CD14-positive monocyte (primary cell): Measurements from ENCODE around the gene AMZ1. TPM values are rescaled to one million over a fixed set of nuclear protein-coding genes. Genes with fewer than 3 reads are reported as not detected.
A peak's percentile ranks its signal among the peaks of the same experiment; 100 is the strongest.

Experiments used
- DNase-seq, 3 donors: peaks; one replicate each; pipeline ENCODE4 v3.0.0-alpha.2; 2011 to 2022
- H2AFZ ChIP-seq: 2 replicates; pipeline ENCODE4 v1.6.0; 2012; ENCODE audit warnings: mild to moderate bottlenecking, low read depth, low read length, inconsistent platforms; ENCODE audit not compliant: insufficient read depth, poor library complexity, severe bottlenecking
- H3K27ac ChIP-seq, 2 donors: 1 replicate in 1 of 2; 2 replicates in 1 of 2; pipeline ENCODE4 v1.5.1; 2012 to 2013; ENCODE audit warnings: low read length in 2 of 2, control low read depth in 1 of 2, inconsistent platforms in 1 of 2, low read depth in 1 of 2, mild to moderate bottlenecking in 1 of 2
- H3K27me3 ChIP-seq, 2 donors: one replicate each; pipeline versions ENCODE4 v1.6.0 to v1.6.1; 2011 to 2013; ENCODE audit warnings: low read length in 2 of 2; ENCODE audit not compliant: control insufficient read depth in 2 of 2, insufficient read depth in 2 of 2
- H3K36me3 ChIP-seq, 2 donors: replicated peaks in 1 of 2; 1 replicate in 1 of 2; 2 replicates in 1 of 2; pipeline versions ENCODE4 v1.5.1 to v1.6.1; 2012 to 2013; ENCODE audit warnings: low read length in 2 of 2, control low read depth in 1 of 2, inconsistent platforms in 1 of 2, mild to moderate bottlenecking in 1 of 2; ENCODE audit not compliant: insufficient read depth in 2 of 2, control insufficient read depth in 1 of 2
- H3K4me1 ChIP-seq, 2 donors: 1 replicate in 1 of 2; 2 replicates in 1 of 2; pipeline versions ENCODE4 v1.5.1 to v1.6.1; 2012 to 2013; ENCODE audit warnings: low read length in 2 of 2, control low read depth in 1 of 2, inconsistent platforms in 1 of 2, mild to moderate bottlenecking in 1 of 2, moderate library complexity in 1 of 2; ENCODE audit not compliant: insufficient read depth in 2 of 2, control insufficient read depth in 1 of 2
- H3K4me2 ChIP-seq: replicated peaks from 2 replicates; pipeline ENCODE3; 2012; ENCODE audit warnings: low read length, moderate library complexity, mild to moderate bottlenecking; ENCODE audit not compliant: poor library complexity, severe bottlenecking; ENCODE audit errors: extremely low read depth
- H3K4me3 ChIP-seq, 3 experiments: fragments of 200-600 bp in 1 of 3; sonication (generic) in 1 of 3; replicated peaks in 1 of 3; 1 replicate in 2 of 3; 2 replicates in 1 of 3; pipeline ENCODE4 v1.5.1; 2011 to 2013; ENCODE audit warnings: low read length in 3 of 3, mild to moderate bottlenecking in 3 of 3, control low read depth in 2 of 3, low read depth in 2 of 3, inconsistent platforms in 1 of 3, moderate library complexity in 1 of 3
- H3K79me2 ChIP-seq: 2 replicates; pipeline ENCODE4 v1.6.0; 2012; ENCODE audit warnings: mild to moderate bottlenecking, control low read depth, inconsistent platforms, low read length, moderate library complexity; ENCODE audit not compliant: insufficient read depth
- H3K9ac ChIP-seq: 2 replicates; pipeline ENCODE4 v1.6.0; 2017; ENCODE audit warnings: low read length, mild to moderate bottlenecking; ENCODE audit not compliant: insufficient read depth, poor library complexity, severe bottlenecking
- H3K9me3 ChIP-seq, 2 donors: replicated peaks in 1 of 2; 1 replicate in 1 of 2; 2 replicates in 1 of 2; pipeline versions ENCODE4 v1.5.1 to v1.6.1; 2012 to 2013; ENCODE audit warnings: low read length in 2 of 2, control low read depth in 1 of 2; ENCODE audit not compliant: control insufficient read depth in 1 of 2, insufficient read depth in 1 of 2
- H4K20me1 ChIP-seq: 2 replicates; pipeline ENCODE4 v1.6.0; 2012; ENCODE audit warnings: mild to moderate bottlenecking, low read length, control low read depth, moderate library complexity; ENCODE audit not compliant: insufficient read depth
- H3K27ac Mint-ChIP-seq, 7 donors: one replicate each; pipeline ENCODE4 v1.8.0; 2020; ENCODE audit warnings: mild to moderate bottlenecking in 7 of 7, mixed read lengths in 7 of 7, moderate library complexity in 6 of 7, inconsistent platforms in 2 of 7
- H3K27me3 Mint-ChIP-seq, 3 donors: one replicate each; pipeline ENCODE4 v1.8.0; 2021 to 2022; ENCODE audit warnings: low read depth in 3 of 3, mild to moderate bottlenecking in 3 of 3, mixed read lengths in 3 of 3, moderate library complexity in 3 of 3, inconsistent platforms in 1 of 3
- H3K36me3 Mint-ChIP-seq, 2 donors: one replicate each; pipeline ENCODE4 v1.8.0; 2020; ENCODE audit warnings: mixed read lengths in 2 of 2, inconsistent platforms in 1 of 2, mild to moderate bottlenecking in 1 of 2
- H3K4me1 Mint-ChIP-seq: one replicate; pipeline ENCODE4 v1.8.0; 2020; ENCODE audit warnings: mild to moderate bottlenecking, mixed read lengths
- H3K4me3 Mint-ChIP-seq, 2 donors: one replicate each; pipeline ENCODE4 v1.8.0; 2020; ENCODE audit warnings: mild to moderate bottlenecking in 2 of 2, mixed read lengths in 2 of 2, moderate library complexity in 1 of 2
- H3K9me3 Mint-ChIP-seq, 7 donors: one replicate each; pipeline ENCODE4 v1.8.0; 2020 to 2022; ENCODE audit warnings: mixed read lengths in 7 of 7, mild to moderate bottlenecking in 6 of 7, moderate library complexity in 6 of 7, inconsistent platforms in 2 of 7
- WGBS: methylation state at CpG from one replicate; pipeline ENCODE4 v1.1.5; 2013; ENCODE audit warnings: missing lambda C conversion rate; ENCODE audit not compliant: insufficient coverage; 5-methylcytosine and 5-hydroxymethylcytosine counted together
- intact Hi-C, 2 donors: fragments of 100-400 bp; cut with micrococcal nuclease; formaldehyde crosslinking; loops; one replicate each; pipeline versions ENCODE4 v1.15.0 to v1.15.1; 2023
- polyA plus RNA-seq, 3 donors: library from polyadenylated mRNA; depleted of rRNA in 1 of 3; unstranded in 2 of 3; stranded (reverse) in 1 of 3; fragments of 300-500 nt in 2 of 3; fragments of >200 nt in 1 of 3; fragmentation: Illumina TruSeq in 2 of 3; gene quantifications; 1 replicate in 2 of 3; 2 replicates in 1 of 3; pipeline ENCODE4 v1.2.3, GENCODE V29; 2012 to 2021
- TF ChIP-seq, protein P1 (sequence below): fragments of 200-600 bp; IDR thresholded peaks from one replicate; pipeline ENCODE4 v1.8.0; 2022; ENCODE audit warnings: antibody characterized with exemption, mild to moderate bottlenecking

AMZ1 gene
- polyA plus RNA-seq, 3 donors = 0.09 to 0.25 (median 0.14) TPM

DNA sequence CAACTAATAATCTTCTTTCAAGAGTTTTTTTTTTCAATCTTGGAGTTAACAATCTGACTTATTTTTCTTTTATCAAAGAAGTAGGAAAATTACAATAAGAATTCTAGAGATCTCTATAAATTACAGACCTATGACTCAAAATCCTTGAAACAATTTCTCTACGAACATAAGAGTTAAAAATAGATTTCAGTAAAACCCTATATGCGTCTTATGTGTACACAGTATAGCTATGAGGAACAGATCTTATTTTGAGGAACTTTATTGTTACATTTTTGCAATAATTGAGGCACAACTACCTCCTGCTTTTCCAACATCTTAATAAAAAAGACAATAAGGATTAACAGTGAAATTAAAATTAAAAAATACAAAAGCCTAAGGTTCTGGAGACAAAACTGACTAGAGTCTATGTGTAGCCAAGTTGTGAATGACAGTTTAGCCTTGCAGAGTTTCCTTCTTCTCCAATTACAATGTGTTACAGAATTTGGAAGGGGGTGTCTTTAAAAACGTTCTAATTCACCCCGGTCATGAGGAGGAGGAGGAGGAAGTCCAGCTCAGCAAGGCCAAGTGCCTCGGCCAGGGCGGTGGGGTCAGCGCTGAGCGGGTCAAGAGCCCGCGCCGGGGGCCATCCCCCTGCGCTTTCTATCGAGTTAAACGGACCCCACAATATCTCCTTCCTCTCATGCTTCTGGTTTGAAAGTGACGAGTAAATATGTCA is 40.5 kb downstream of the AMZ1 start:
- Mint-ChIP-seq H3K27me3 (peaks cover 0 to 4% (median 3%) of the 10 kb centered on the region in 3 donors), H3K4me1 (peaks cover 44% of the 10 kb centered on the region), H3K4me3 (peak overlapping the region; percentile 54 to 83), H3K9me3 (peaks cover 0 to 7% (median 4%) of the 10 kb centered on the region in 7 donors), H3K27ac (peak overlapping the region; percentile 74 to 95 (median 92)), H3K36me3 (peaks cover 69 to 76% of the 10 kb centered on the region in 2 donors)
- Histone ChIP-seq H2AFZ (no peak overlapping the region), H3K9me3 (no peaks in the 10 kb centered on the region), H3K4me1 (peaks cover 43 to 46% of the 10 kb centered on the region in 2 donors), H3K27me3 (no peaks in the 10 kb centered on the region), H3K4me2 (peak overlapping the region; percentile 60), H3K9ac (peak overlapping the region; percentile 29), H3K36me3 (peaks cover 19 to 26% of the 10 kb centered on the region in 2 donors), H3K27ac (peak overlapping the region; percentile 79 to 87), H4K20me1 (no peaks in the 10 kb centered on the region), H3K79me2 (no peaks in the 10 kb centered on the region), H3K4me3 (peak overlapping the region in 1 of 3 experiments; percentile 45)
- no CpG with 5 or more reads among the region's 15 CpGs for WGBS
- peak; percentile 36 to 73 (median 41) for DNase-seq
- TF ChIP-seq, protein P1, sequence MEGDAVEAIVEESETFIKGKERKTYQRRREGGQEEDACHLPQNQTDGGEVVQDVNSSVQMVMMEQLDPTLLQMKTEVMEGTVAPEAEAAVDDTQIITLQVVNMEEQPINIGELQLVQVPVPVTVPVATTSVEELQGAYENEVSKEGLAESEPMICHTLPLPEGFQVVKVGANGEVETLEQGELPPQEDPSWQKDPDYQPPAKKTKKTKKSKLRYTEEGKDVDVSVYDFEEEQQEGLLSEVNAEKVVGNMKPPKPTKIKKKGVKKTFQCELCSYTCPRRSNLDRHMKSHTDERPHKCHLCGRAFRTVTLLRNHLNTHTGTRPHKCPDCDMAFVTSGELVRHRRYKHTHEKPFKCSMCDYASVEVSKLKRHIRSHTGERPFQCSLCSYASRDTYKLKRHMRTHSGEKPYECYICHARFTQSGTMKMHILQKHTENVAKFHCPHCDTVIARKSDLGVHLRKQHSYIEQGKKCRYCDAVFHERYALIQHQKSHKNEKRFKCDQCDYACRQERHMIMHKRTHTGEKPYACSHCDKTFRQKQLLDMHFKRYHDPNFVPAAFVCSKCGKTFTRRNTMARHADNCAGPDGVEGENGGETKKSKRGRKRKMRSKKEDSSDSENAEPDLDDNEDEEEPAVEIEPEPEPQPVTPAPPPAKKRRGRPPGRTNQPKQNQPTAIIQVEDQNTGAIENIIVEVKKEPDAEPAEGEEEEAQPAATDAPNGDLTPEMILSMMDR = no peak
- intact Hi-C loops = loop anchor here in 1 of 2 donors (5.0 kb wide), 1 partner anchor 39 kb away; no protein-coding TSS in a partner anchor

DNA sequence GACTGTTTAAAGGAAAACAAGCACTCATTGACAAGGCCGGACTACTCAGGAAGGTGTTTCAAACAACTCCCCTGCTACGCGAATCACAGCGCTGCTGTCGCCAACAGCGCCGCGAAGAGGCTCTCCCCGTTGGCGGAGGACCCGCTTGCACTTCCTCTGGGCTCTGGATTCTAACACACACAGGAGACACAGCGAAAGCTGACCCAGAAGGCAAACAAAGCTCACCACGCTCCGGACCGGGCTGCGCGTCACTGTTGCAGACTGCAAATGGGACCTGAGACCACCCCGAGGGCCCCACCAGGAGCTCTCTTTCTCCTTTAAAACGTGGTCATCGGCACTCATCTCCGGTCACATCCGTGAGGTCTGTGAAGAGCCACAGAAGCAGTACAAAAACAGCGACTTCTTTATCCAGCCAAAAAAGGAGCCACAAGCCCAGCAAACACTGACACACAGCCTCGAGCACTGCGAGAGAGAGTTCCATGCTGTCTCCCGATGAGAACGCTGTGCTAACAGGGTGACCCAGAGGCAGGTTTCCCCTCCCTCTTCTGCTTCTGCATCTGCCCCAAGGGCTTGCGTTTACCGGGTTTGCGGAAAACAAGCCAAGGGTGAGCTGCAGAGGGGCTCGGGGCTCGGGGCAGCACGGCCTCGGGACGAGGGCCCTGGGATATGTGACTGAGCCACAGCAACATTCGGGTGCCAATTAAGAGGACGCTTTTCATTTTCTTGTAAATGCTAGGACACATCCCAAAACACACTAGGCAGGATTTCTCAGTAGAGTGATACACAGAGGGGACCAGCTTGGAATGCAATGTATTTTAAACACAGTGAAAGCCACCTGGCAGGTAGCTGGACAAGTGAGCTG is 41.3 kb downstream of the AMZ1 start:
- Histone ChIP-seq H3K4me2 (peak overlapping the region; percentile 60), H3K79me2 (no peaks in the 10 kb centered on the region), H3K27ac (peak overlapping the region; percentile 79 to 87), H3K9me3 (no peaks in the 10 kb centered on the region), H4K20me1 (no peaks in the 10 kb centered on the region), H3K27me3 (no peaks in the 10 kb centered on the region), H3K9ac (peak overlapping the region; percentile 29), H3K4me3 (peak overlapping the region in 1 of 3 experiments; percentile 45), H2AFZ (no peak overlapping the region), H3K4me1 (peaks cover 51 to 54% of the 10 kb centered on the region in 2 donors), H3K36me3 (peaks cover 19 to 26% of the 10 kb centered on the region in 2 donors)
- Mint-ChIP-seq H3K36me3 (peaks cover 77 to 78% of the 10 kb centered on the region in 2 donors), H3K4me1 (peaks cover 52% of the 10 kb centered on the region), H3K27ac (peak overlapping the region; percentile 68 to 95 (median 92)), H3K27me3 (peaks cover 0 to 4% (median 3%) of the 10 kb centered on the region in 3 donors), H3K9me3 (peaks cover 0 to 7% (median 4%) of the 10 kb centered on the region in 7 donors), H3K4me3 (peak overlapping the region; percentile 54 to 83)
- intact Hi-C loops = loop anchor here in 1 of 2 donors (5.0 kb wide), 1 partner anchor 38 kb away; no protein-coding TSS in a partner anchor
- TF ChIP-seq, protein P1 = peak; percentile 6
- DNase-seq = peak in 1 of 3 donors; percentile 16
- 74% methylated on average over 32 of the region's 37 CpGs for WGBS
